Measurements from ENCODE around the gene LRMDA.
"Not testable (repeated sequence)": the region's sequence is repeated elsewhere in the genome, so short reads cannot be mapped to it uniquely, and the experiment has no call there.

Gene LRMDA

GRCh38 chr10:75746356-75746755 is 314.9 kb downstream of the LRMDA start:
- DNase-seq (ENCODE audit: low spot score), result no peak

DNA sequence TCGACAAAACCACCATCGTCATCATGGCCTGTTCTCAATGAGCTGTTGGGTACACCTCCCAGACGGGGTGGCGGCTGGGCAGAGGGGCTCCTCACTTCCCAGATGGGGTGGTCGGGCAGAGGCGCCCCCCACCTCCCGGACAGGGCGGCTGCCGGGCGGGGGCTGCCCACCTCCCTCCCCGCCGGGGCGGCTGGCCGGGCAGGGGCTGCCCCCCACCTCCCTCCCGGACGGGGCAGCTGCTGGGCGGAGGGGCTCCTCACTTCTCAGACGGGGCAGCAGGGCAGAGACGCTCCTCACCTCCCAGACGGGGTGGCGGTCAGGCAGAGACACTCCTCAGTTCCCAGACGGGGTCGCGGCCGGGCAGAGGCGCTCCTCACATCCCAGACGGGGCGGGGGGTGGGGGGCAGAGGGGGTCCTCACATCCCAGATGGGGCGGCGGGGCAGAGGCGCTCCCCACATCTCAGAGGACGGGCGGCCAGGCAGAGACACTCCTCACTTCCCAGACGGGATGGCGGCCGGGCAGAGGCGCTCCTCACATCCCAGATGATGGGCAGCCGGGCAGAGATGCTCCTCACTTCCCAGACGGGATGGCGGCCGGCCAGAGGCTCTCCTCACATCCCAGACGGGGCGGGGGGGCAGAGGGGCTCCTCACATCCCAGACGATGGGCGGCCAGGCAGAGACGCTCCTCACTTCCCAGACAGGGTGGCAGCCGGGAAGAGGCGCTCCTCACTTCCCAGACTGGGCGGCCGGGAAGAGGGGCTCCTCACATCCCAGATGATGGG is 318.9 kb downstream of the LRMDA start:
- not testable (repeated sequence) for DNase-seq (ENCODE audit: low spot score)

DNA sequence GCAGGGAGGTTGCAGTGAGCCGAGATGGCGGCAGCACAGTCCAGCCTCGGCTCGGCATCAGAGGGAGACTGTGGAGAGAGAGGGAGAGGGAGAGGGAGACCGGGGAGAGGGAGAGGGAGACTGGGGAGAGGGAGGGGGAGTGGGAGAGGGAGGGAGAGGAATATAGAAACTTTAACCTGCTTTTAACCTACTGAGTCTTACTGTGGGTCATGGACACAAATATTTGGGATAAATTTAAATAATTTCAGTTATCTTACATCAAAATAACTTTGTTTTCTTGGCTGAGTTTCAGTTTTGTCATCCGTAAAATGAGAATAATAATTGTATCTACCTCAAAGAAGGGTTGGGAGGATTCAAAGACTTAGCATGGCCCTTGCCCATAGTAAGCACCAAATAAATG is 319.8 kb downstream of the LRMDA start:
- DNase-seq (ENCODE audit: low spot score), result no peak

DNA sequence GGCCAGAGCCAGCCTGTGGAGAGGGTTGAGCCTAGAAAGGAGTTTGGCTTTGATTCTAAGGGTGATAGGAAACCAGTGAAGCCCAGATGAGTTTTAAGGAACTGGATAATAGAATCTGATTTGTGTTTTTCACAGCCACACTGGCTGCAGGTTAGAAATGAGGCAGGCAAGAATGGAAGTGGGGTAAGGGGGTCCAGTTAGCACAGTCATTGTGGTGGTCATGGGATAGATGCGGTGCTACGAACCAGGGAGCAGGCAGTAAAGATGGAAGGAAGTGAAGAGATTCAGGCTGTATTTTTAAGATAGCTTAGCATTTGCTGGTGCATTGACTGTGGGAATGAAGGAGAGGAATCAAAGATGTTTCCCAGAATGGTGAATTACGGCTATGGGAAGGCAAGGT is 322.2 kb downstream of the LRMDA start:
- DNase-seq (ENCODE audit: low spot score), result no peak

DNA sequence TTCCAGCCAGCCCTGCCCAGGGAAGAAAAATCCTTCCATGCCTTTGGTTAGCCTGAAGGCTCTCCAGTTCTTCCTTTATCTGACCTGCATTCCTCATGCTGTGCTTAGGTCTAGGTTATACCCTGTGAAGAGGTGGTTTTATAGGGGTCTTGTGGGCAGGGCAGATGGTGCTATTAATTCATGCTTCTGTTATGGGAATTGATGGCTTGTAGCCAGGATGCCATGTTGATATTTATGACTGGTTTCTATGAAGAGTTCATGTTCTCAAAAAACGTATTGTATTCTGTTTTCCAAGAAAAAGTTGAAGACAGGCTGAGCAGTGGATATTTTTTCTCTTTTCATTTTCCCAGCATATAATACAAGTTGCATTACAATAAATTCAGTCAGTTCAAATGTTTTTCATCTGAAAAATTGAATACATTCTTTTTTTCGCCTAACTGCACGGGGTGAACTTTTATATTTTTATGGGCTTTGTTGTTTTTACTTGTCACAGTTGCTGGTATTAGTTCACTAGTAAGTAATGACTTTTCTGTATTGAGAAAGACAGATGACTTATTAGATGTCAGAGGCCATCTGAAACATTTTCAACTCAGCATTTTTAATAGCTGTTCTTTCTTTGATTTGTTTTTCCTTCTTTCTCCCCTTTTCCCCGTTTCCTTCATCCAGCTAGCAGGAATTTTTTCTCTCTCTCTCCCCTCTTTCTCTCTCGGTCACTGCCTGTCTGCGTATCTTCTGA is 322.8 kb downstream of the LRMDA start:
- DNase-seq (ENCODE audit: low spot score), result no peak

DNA sequence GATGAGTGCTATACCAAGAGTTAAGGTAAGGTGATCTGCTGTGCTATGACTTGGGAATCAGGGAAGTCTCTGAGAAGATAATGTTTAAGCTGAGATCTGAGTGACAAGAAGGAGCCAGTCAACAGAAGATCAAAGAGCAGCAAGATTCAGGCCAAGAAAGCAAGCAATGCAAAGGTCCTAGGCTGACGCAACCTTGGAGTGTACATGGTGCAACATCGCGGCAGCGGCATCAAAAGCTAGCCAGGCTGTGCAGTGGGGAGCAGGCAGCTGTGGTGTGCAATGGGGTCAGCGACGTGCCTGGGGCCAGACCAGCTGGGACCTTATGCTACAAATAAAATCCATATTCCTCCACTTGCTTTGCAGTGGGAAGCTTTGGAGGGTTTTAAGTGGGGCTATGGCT is 324.1 kb downstream of the LRMDA start:
- no peak for DNase-seq (ENCODE audit: low spot score)

DNA sequence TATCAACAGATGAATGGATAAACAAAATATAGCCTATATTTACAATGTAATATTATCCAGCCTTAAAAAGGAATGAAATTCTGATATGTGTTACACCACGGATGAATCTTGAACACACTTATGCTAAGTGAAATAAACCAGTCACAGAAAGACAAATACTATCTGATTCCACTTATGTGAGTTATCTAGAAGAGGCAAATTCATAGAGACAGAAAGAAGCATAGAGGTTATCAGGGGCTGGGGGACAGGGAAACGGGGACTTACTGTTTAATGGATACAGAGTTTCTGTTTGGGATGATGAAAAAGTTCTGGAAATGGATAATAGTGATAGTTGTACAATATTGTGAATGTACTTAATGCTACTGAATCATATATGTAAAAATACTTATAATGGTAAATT is 329.9 kb downstream of the LRMDA start:
- no peak for DNase-seq (ENCODE audit: low spot score)

- no peak for DNase-seq (ENCODE audit: low spot score)
These were observed 331.0 kb downstream of the LRMDA start for GRCh38 chr10:75762431-75762802.

- DNase-seq (ENCODE audit: low spot score), result no peak
These were observed 332.2 kb downstream of the LRMDA start for GRCh38 chr10:75763652-75764051.

- no peak for DNase-seq (ENCODE audit: low spot score)
These were observed 333.8 kb downstream of the LRMDA start for GRCh38 chr10:75764974-75765788.

DNA sequence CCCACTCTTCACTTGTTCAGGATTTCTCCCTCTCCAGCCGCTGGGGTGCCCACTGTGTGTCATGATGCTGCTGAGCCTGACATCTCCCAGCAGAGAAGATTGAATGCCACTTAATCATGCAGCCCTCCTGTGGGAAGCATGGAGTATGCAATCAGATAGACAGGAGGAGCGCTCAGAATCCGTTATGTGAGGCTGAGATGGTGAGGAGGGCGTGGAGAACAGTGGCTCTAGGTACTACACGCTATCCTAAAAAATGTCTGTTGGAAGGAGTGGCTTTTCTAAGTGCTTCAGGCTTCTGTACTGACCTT is 334.3 kb downstream of the LRMDA start:
- DNase-seq (ENCODE audit: low spot score), result no peak

DNA sequence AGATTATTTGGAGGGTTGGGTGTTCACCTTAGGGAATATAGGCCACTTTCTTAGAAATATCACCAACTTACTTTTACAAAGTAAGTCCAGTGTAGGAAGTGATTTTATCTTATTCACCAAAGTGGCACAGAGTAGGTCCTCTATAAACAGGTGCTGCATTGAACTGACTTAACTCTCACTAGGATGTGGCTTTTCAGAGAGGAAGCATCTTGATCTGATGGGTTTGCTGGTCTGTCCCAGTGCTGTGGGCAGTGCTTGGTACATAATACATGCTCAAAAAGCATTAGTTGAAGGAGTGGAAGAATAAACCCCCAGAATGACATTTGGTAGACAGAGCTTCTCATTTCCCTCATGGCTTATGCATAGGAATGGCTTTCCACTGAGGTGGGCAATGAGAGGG is 334.7 kb downstream of the LRMDA start:
- no peak for DNase-seq (ENCODE audit: low spot score)

DNA sequence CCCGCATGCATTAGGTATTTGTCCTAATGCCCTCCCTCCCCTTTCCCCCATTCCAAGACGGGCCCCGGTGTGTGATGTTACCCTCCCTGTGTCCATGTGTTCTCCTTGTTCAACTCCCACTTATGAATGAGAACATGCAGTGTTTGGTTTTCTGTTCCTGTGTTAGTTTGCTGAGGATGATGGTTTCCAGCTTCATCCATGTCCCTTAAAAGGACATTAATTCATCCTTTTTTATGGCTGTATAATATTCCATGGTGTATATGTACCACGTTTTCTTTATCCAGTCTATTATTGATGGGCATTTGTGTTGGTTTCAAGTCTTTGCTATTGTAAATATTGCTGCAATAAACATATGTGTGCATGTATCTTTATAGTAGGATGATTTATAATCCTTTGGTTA is 335.3 kb downstream of the LRMDA start:
- DNase-seq (ENCODE audit: low spot score), result not testable (repeated sequence)

- DNase-seq (ENCODE audit: low spot score), result peak; percentile 74
These were observed 339.2 kb downstream of the LRMDA start for GRCh38 chr10:75770626-75771081.

DNA sequence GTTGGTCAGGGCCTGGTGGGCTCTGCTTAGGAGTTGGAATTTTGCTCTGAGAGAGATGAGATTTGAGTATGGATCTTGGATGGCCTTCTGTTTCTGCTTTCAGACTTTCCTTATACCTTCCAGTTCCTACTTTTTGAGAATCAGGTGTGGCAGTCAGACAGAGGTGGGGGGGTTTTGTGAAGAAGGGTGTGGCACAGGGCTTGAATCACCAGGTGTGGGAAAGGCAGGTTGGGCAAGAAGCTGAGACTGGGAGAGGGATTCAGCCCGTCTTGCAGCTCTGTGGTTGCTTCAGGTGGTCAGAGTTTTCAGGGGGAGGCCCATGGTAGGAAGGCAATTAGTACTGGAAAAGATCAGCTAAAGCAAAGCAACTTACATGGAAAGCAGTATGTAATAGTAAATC is 340.2 kb downstream of the LRMDA start:
- no peak for DNase-seq (ENCODE audit: low spot score)

GRCh38 chr10:75772153-75772887 is 340.9 kb downstream of the LRMDA start:
- peak; percentile 33 for DNase-seq (ENCODE audit: low spot score)

DNA sequence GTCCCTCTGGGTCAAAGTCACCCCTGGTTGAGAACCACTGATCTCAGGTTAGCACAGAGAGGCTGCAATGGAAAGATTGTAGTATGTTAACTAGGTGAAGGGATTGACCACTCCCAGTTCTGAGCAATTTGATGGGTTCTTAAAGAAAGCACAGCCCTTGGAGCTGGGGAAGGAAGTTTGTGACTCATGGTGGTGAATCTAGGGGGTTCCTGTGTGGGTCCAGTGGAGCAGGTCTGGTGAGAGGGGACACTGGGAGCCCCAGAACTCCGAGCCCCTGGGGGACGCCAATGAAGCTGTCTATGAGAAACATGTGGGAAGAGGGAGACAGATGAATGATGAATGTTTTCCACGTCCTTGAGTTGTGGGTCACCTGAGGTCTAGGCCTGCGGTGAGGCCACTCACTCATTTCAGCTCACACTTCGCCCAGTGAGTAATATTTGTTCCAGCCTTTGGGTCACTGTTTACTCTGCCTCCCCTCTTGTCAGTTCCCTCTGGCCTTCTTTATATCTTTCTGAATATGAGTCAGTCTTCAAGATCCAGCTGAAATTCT is 341.9 kb downstream of the LRMDA start:
- DNase-seq (ENCODE audit: low spot score), result peak; percentile 47

DNA sequence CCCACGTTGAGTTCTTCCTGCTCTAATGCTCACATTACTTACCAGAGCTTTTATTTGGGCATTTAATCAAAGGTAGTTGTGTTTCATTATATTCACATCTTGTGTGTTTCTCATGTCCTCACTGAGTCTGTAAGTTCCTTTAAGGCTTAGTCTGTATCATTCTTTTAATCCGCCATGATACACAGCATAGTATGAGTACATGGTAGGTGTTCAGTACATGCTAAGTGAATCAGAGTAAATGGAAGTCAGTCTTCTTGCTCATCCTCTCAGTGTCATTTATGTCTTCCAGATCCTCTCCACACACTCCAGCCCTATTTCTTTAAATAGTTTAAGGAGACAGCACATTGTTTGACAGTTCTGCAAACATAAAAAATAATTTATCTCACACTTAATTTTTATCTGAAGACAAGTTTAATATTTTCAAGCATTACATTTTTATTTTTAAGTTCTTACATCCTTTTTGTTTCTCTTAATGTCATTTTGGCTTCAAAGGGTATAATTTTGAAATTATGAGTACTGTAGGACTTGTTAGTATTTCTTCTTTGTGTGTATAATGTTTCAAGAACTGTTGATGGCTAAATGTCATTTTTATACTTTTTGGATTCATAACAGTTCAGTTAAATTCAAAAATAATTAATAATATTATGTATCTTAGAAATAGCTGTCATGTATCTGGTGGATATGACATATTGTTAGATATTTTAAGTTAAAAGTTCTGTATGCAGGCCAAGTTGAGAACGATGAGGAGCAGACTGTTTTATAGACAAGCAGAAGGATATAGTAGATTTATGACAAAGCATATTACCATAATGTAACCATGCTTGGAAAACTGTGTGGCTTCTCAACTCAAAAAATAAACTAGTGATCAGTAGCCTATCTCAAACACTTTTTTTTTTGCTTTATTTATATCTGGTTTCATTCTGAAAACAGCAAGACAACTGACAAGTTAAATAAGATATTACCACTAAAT is 342.7 kb downstream of the LRMDA start:
- DNase-seq (ENCODE audit: low spot score), result no peak

- no peak for DNase-seq (ENCODE audit: low spot score)
These were observed 343.5 kb downstream of the LRMDA start for GRCh38 chr10:75774783-75775490.

Measured in AG20443 (cell line).